HG02884 (cell line): ENCODE data around the gene LMLN.
"Not testable (repeated sequence)": the region's sequence is repeated elsewhere in the genome, so short reads cannot be mapped to it uniquely, and the experiment has no call there.

Experiments
- ATAC-seq: cut with Tn5 transposase; IDR thresholded peaks from one replicate; pipeline ENCODE4 v1.9.1; 2021; ENCODE audit warnings: mild to moderate bottlenecking, moderate library complexity; ENCODE audit not compliant: unreplicated experiment

Gene LMLN

GRCh38 chr3:197955892-197956477 is 4.0 kb upstream of the LMLN start:
- ATAC-seq: no peak

GRCh38 chr3:197956626-197956988 is 3.4 kb upstream of the LMLN start:
- ATAC-seq: no peak

GRCh38 chr3:197957790-197958133 is 2.3 kb upstream of the LMLN start:
- ATAC-seq: no peak

GRCh38 chr3:197958346-197958745 is 1.7 kb upstream of the LMLN start:
- ATAC-seq: no peak

- not testable (repeated sequence) for ATAC-seq
Measured at GRCh38 chr3:197958848-197959247, 1.2 kb upstream of the LMLN start.

GRCh38 chr3:197959500-197959890 is 522 bp upstream of the LMLN start:
- no peak for ATAC-seq

- no peak for ATAC-seq
Measured at GRCh38 chr3:197960694-197961581, 921 bp downstream of the LMLN start.

- ATAC-seq: no peak
Measured at GRCh38 chr3:197961582-197961945, 1.5 kb downstream of the LMLN start.

- ATAC-seq: no peak
Measured at GRCh38 chr3:197963019-197963637, 3.1 kb downstream of the LMLN start.

- ATAC-seq: not testable (repeated sequence)
Measured at GRCh38 chr3:197967337-197967989, 7.4 kb downstream of the LMLN start.

- ATAC-seq: no peak
Measured at GRCh38 chr3:197970588-197970987, 10.6 kb downstream of the LMLN start.

- no peak for ATAC-seq
Measured at GRCh38 chr3:197974016-197974415, 14.0 kb downstream of the LMLN start.

- no peak for ATAC-seq
Measured at GRCh38 chr3:197975311-197975710, 15.3 kb downstream of the LMLN start.

- ATAC-seq: no peak
Measured at GRCh38 chr3:197983076-197983475, 23.1 kb downstream of the LMLN start.

- no peak for ATAC-seq
Measured at GRCh38 chr3:197989651-197990050, 29.6 kb downstream of the LMLN start.

GRCh38 chr3:197994736-197995135 is 34.7 kb downstream of the LMLN start:
- ATAC-seq: no peak

- no peak for ATAC-seq
Measured at GRCh38 chr3:197996855-197997254, 36.8 kb downstream of the LMLN start.

GRCh38 chr3:197997936-197998335 is 37.9 kb downstream of the LMLN start:
- no peak for ATAC-seq

- ATAC-seq: no peak
Measured at GRCh38 chr3:198017090-198017489, 57.1 kb downstream of the LMLN start.

- ATAC-seq: no peak
Measured at GRCh38 chr3:198018416-198018815, 58.4 kb downstream of the LMLN start.

GRCh38 chr3:198019115-198019514 is 59.1 kb downstream of the LMLN start:
- ATAC-seq: no peak

GRCh38 chr3:198021320-198021719 is 61.3 kb downstream of the LMLN start:
- no peak for ATAC-seq
